ENCODE data around the gene DIAPH3.

DNA sequence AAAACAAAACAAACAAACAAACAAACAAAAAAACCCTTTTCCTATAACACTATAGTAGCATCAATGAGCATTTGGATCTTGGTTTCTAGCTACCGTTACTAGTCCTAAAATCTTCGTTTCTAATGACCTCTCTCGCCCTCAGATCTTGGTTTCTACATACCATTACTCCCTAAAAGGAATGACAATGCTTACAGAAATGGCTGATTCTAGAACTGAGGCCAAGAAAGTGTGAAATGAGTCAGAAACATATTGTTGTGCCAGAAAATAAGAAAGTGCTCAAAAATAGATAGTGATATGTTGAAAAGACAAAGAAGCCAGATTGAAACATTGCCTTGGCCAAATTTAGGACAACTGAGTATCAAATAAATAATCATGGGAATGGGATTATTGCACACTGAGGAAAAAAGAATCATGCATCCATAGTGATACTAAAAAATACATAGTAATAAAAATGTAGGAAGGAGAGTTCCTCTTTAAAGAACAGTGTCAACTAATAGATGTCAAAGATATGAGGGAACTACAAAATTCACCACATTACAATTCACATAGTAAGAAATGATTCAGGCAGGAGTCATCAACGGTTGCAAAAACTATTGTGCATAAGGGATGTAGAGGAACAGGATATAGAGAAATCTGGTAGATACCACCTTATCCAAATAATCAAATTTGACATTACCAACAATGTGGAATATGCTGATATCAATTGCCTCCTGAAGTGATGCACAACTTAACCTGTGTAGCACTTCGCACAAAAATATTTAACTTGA is 386.6 kb downstream of the DIAPH3 start:
- TF ChIP-seq, protein P1, sequence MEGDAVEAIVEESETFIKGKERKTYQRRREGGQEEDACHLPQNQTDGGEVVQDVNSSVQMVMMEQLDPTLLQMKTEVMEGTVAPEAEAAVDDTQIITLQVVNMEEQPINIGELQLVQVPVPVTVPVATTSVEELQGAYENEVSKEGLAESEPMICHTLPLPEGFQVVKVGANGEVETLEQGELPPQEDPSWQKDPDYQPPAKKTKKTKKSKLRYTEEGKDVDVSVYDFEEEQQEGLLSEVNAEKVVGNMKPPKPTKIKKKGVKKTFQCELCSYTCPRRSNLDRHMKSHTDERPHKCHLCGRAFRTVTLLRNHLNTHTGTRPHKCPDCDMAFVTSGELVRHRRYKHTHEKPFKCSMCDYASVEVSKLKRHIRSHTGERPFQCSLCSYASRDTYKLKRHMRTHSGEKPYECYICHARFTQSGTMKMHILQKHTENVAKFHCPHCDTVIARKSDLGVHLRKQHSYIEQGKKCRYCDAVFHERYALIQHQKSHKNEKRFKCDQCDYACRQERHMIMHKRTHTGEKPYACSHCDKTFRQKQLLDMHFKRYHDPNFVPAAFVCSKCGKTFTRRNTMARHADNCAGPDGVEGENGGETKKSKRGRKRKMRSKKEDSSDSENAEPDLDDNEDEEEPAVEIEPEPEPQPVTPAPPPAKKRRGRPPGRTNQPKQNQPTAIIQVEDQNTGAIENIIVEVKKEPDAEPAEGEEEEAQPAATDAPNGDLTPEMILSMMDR (conservative IDR thresholded peaks at IDR 0.05; ENCODE audit: low read depth, low read length) = no peak
- TF ChIP-seq EZH2 (IDR thresholded peaks at IDR 0.05; ENCODE audit: borderline replicate concordance, low read depth, low read length, poor library complexity, severe bottlenecking) = no peak

Measured in A673 (cell line).